ENCODE results near the gene ERAL1.

- no peak for TF ChIP-seq POLR2A (IDR thresholded peaks at IDR 0.05; ENCODE audit: low read depth, low read length)
- no peak for TF ChIP-seq POLR2AphosphoS5 (IDR thresholded peaks at IDR 0.05; ENCODE audit: low read depth, low read length)
- no peak for TF ChIP-seq TAF1 (IDR thresholded peaks at IDR 0.05; ENCODE audit: borderline replicate concordance, low read depth, low read length)
These were observed 43.1 kb upstream of the ERAL1 start for GRCh38 chr17:28811651-28812090.
